ENCODE results near the gene GPX4. TPM values are rescaled to one million over a fixed set of nuclear protein-coding genes. Genes with fewer than 3 reads are reported as not detected.
A peak's percentile ranks its signal among the peaks of the same experiment; 100 is the strongest.

Gene GPX4
- polyA plus RNA-seq, 1 of the 3 experiments (the other 2 are of a cell fraction): 925 TPM

DNA sequence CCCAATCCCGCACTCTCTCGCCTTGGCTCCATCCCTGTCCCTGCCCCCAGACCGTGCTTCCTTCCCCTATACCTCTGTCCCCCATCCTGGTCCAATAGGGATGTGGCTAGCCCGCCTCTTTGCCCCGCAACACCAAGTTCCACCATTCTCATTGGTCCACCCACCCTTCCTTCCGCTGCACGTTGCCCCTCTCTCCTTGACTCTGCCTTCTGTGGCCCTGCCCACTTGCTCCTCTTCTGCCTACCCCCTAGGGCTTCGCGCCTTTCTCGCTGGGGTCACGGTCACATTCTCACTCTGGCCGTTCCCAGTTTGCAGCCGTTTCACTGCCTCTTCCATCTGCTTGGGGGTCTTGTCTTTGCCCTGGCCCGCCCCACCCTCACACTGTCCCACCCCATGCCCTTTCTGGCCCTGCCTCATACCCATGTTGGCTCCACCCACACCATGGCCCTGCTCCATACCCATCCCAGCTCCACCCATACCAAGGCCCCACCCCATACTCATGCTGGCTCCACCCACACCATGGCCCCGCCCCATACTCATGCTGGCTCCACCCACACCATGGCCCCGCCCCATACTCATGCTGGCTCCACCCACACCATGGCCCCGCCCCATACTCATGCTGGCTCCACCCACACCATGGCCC lies 41.3 kb upstream of the GPX4 start:
- Histone ChIP-seq H3K27ac (ENCODE audit: low read depth in 2 of 2, low read length in 1 of 2) (no peak overlapping the region), H3K9me2 (no peaks in the 10 kb centered on the region), H3K27me3 (ENCODE audit: insufficient read depth) (peaks cover 2% of the 10 kb centered on the region; the same call in 1 of the 2 replicates), H3K36me3 (replicated peaks in 1 of 2; ENCODE audit: control insufficient read depth in 1 of 2, insufficient read depth in 2 of 2, low read length in 1 of 2) (no peaks in the 10 kb centered on the region), H3K79me2 (ENCODE audit: insufficient read depth) (no peaks in the 10 kb centered on the region), H3K9ac (no peak overlapping the region), H3K4me1 (ENCODE audit: control insufficient read depth in 1 of 2, insufficient read depth in 2 of 2, low read depth in 1 of 2, low read length in 1 of 2) (peaks cover 0 to 18% of the 10 kb centered on the region in 2 experiments; a peak in 1 of 4 replicates), H4K20me1 (ENCODE audit: insufficient read depth) (no peaks in the 10 kb centered on the region), H3F3A (replicated peaks; ENCODE audit: insufficient read depth) (peaks cover 7% of the 10 kb centered on the region), H2AFZ (ENCODE audit: low read depth) (no peak overlapping the region), H3K4me3 (ENCODE audit: low read depth in 2 of 2, low read length in 1 of 2) (no peak overlapping the region), H3K4me2 (no peak overlapping the region), H3K9me3 (peaks cover 3% of the 10 kb centered on the region; the same call in 1 of the 2 replicates)
- WGBS (ENCODE audit: low lambda C conversion rate): 86% methylated on average over 17 of the region's 17 CpGs
- no peak for TF ChIP-seq POLR2AphosphoS5 (IDR thresholded peaks at IDR 0.05; ENCODE audit: low read depth, low read length)
- no peak for TF ChIP-seq JUND (IDR thresholded peaks at IDR 0.05)
- no peak for TF ChIP-seq NRF1 (IDR thresholded peaks at IDR 0.05; ENCODE audit: low read depth, low read length)
- no peak for TF ChIP-seq EP300 (IDR thresholded peaks at IDR 0.05; ENCODE audit: borderline replicate concordance in 1 of 2, low read depth in 1 of 2, low read length in 1 of 2)
- TF ChIP-seq SIN3A (IDR thresholded peaks at IDR 0.05; ENCODE audit: borderline replicate concordance, low read depth, low read length): no peak
- no peak for TF ChIP-seq NFIC (IDR thresholded peaks at IDR 0.05; ENCODE audit: borderline replicate concordance)
- no peak for TF ChIP-seq RXRA (IDR thresholded peaks at IDR 0.05; ENCODE audit: borderline replicate concordance, low read depth)
- TF ChIP-seq ELF1 (IDR thresholded peaks at IDR 0.05): no peak
- TF ChIP-seq SMC3 (IDR thresholded peaks at IDR 0.05; ENCODE audit: low read depth, low read length): no peak
- no peak for TF ChIP-seq MEF2A (IDR thresholded peaks at IDR 0.05; ENCODE audit: borderline replicate concordance, low read depth)
- no peak for TF ChIP-seq RAD21 (IDR thresholded peaks at IDR 0.05; ENCODE audit: low read length)
- TF ChIP-seq RCOR1 (IDR thresholded peaks at IDR 0.05; ENCODE audit: low read length): no peak
- ChIA-PET POLR2A (no interaction called here), CTCF (no interaction called here)
- peak; percentile 59 for DNase-seq

DNA sequence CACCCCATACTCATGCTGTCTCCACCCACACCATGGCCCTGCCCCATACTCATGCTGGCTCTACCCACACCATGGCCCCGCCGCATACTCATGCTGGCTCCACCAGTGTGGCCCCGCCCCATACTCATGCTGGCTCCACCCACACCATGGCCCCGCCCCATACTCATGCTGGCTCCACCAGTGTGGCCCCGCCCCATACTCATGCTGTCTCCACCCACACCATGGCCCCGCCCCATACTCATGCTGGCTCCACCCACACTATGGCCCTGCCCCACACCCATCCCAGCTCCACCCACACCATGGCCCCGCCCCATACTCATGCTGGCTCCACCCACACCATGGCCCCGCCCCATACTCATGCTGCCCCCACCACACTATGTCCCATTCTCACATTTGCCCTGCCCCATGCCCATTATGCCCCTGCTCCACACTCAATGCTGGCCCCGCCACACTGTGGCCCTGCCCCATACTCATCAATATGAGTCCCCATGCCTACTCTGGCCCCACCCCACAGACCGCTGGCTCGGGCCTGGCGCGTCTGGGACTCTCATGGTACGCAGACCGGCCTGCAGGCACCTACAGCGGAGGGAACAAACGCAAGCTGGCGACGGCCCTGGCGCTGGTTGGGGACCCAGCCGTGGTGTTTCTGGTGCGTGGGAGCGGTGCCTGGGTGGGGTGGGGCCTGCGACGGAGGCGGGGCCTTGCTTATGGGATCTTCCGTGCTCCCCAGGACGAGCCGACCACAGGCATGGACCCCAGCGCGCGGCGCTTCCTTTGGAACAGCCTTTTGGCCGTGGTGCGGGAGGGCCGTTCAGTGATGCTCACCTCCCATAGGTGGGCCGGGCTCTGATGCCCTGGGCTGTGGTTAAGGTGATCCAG lies 40.5 kb upstream of the GPX4 start:
- Histone ChIP-seq H3K27ac (ENCODE audit: low read depth in 2 of 2, low read length in 1 of 2) (no peak overlapping the region), H3K27me3 (ENCODE audit: insufficient read depth) (peaks cover 10% of the 10 kb centered on the region; the same call in 1 of the 2 replicates), H3K4me2 (no peak overlapping the region), H3K4me1 (ENCODE audit: control insufficient read depth in 1 of 2, insufficient read depth in 2 of 2, low read depth in 1 of 2, low read length in 1 of 2) (peaks cover 0 to 20% of the 10 kb centered on the region in 2 experiments; a peak in 1 of 4 replicates), H3K9me3 (no peaks in the 10 kb centered on the region), H2AFZ (ENCODE audit: low read depth) (no peak overlapping the region), H3K36me3 (replicated peaks in 1 of 2; ENCODE audit: control insufficient read depth in 1 of 2, insufficient read depth in 2 of 2, low read length in 1 of 2) (no peaks in the 10 kb centered on the region), H3K79me2 (ENCODE audit: insufficient read depth) (no peaks in the 10 kb centered on the region), H3K9ac (no peak overlapping the region), H3K4me3 (ENCODE audit: low read depth in 2 of 2, low read length in 1 of 2) (no peak overlapping the region), H3F3A (replicated peaks; ENCODE audit: insufficient read depth) (peaks cover 7% of the 10 kb centered on the region), H4K20me1 (ENCODE audit: insufficient read depth) (no peaks in the 10 kb centered on the region), H3K9me2 (no peaks in the 10 kb centered on the region)
- peak; percentile 64 for DNase-seq
- ChIA-PET CTCF (no interaction called here), POLR2A (no interaction called here)
- WGBS (ENCODE audit: low lambda C conversion rate): 85% methylated on average over 27 of the region's 37 CpGs
- TF ChIP-seq, protein P1, sequence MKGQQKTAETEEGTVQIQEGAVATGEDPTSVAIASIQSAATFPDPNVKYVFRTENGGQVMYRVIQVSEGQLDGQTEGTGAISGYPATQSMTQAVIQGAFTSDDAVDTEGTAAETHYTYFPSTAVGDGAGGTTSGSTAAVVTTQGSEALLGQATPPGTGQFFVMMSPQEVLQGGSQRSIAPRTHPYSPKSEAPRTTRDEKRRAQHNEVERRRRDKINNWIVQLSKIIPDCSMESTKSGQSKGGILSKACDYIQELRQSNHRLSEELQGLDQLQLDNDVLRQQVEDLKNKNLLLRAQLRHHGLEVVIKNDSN (IDR thresholded peaks at IDR 0.05; ENCODE audit: borderline replicate concordance, low read depth): no peak
- TF ChIP-seq, protein P2, sequence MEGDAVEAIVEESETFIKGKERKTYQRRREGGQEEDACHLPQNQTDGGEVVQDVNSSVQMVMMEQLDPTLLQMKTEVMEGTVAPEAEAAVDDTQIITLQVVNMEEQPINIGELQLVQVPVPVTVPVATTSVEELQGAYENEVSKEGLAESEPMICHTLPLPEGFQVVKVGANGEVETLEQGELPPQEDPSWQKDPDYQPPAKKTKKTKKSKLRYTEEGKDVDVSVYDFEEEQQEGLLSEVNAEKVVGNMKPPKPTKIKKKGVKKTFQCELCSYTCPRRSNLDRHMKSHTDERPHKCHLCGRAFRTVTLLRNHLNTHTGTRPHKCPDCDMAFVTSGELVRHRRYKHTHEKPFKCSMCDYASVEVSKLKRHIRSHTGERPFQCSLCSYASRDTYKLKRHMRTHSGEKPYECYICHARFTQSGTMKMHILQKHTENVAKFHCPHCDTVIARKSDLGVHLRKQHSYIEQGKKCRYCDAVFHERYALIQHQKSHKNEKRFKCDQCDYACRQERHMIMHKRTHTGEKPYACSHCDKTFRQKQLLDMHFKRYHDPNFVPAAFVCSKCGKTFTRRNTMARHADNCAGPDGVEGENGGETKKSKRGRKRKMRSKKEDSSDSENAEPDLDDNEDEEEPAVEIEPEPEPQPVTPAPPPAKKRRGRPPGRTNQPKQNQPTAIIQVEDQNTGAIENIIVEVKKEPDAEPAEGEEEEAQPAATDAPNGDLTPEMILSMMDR (IDR thresholded peaks at IDR 0.05): no peak
- TF ChIP-seq NFIC (IDR thresholded peaks at IDR 0.05; ENCODE audit: borderline replicate concordance) (no peak), MEF2A (IDR thresholded peaks at IDR 0.05; ENCODE audit: borderline replicate concordance, low read depth) (no peak), ELF1 (IDR thresholded peaks at IDR 0.05) (no peak), FOXJ3 (CRISPR knock-in tag; IDR thresholded peaks at IDR 0.05) (no peak), YY1 (IDR thresholded peaks at IDR 0.05; ENCODE audit: low read depth) (no peak), RAD21 (IDR thresholded peaks at IDR 0.05; ENCODE audit: low read length) (no peak), JUND (IDR thresholded peaks at IDR 0.05) (no peak), MXI1 (IDR thresholded peaks at IDR 0.05; ENCODE audit: low read depth, low read length) (no peak), USF2 (IDR thresholded peaks at IDR 0.05; ENCODE audit: borderline replicate concordance, low read depth, low read length) (no peak), RCOR1 (IDR thresholded peaks at IDR 0.05; ENCODE audit: low read length) (no peak), POLR2AphosphoS5 (IDR thresholded peaks at IDR 0.05; ENCODE audit: low read depth, low read length) (no peak), EP300 (IDR thresholded peaks at IDR 0.05; ENCODE audit: borderline replicate concordance in 1 of 2, low read depth in 1 of 2, low read length in 1 of 2) (no peak)
- TF ChIP-seq, protein P3, sequence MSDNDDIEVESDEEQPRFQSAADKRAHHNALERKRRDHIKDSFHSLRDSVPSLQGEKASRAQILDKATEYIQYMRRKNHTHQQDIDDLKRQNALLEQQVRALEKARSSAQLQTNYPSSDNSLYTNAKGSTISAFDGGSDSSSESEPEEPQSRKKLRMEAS (IDR thresholded peaks at IDR 0.05; ENCODE audit: low read depth): no peak
- TF ChIP-seq, protein P4, sequence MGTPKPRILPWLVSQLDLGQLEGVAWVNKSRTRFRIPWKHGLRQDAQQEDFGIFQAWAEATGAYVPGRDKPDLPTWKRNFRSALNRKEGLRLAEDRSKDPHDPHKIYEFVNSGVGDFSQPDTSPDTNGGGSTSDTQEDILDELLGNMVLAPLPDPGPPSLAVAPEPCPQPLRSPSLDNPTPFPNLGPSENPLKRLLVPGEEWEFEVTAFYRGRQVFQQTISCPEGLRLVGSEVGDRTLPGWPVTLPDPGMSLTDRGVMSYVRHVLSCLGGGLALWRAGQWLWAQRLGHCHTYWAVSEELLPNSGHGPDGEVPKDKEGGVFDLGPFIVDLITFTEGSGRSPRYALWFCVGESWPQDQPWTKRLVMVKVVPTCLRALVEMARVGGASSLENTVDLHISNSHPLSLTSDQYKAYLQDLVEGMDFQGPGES (IDR thresholded peaks at IDR 0.05; ENCODE audit: low read depth, low read length): no peak
